DND-41 (cell line): Measurements from ENCODE around the gene HSBP1L1.

Experiments
- ATAC-seq: fragments of 200-7000 bp; cut with Tn5 transposase; 3 replicates; pipeline ENCODE4 v1.9.1; 2021; ENCODE audit warnings: low read depth; ENCODE audit not compliant: insufficient read depth
- DNase-seq: peaks from one replicate; pipeline ENCODE4 v3.0.0-alpha.2; 2020
- H2AFZ ChIP-seq: 2 replicates; pipeline ENCODE4 v1.6.0; 2012; ENCODE audit warnings: low read depth, low read length
- H3K27ac ChIP-seq: 2 replicates; pipeline ENCODE4 v1.5.1; 2012; ENCODE audit warnings: low read length, inconsistent platforms
- H3K27me3 ChIP-seq: fragments of 200-600 bp; sonication (generic); 2 replicates; pipeline ENCODE4 v1.6.0; 2012; ENCODE audit warnings: low read length, mild to moderate bottlenecking, inconsistent platforms; ENCODE audit not compliant: insufficient read depth, poor library complexity
- H3K36me3 ChIP-seq: 2 replicates; pipeline ENCODE4 v1.5.1; 2012; ENCODE audit warnings: low read length, inconsistent platforms; ENCODE audit not compliant: insufficient read depth
- H3K4me1 ChIP-seq: 2 replicates; pipeline ENCODE4 v1.5.1; 2012; ENCODE audit warnings: mild to moderate bottlenecking, low read length; ENCODE audit not compliant: insufficient read depth
- H3K4me2 ChIP-seq: 2 replicates; pipeline ENCODE4 v1.6.0; 2012; ENCODE audit warnings: mild to moderate bottlenecking, moderate library complexity, low read length, inconsistent platforms; ENCODE audit not compliant: insufficient read depth
- H3K4me3 ChIP-seq, 2 experiments: fragments of 200-600 bp in 1 of 2; shearing (Covaris generic) in 1 of 2; 2 replicates each; pipeline ENCODE4 v1.5.1; 2012 to 2016; ENCODE audit warnings: inconsistent platforms in 2 of 2, low read length in 2 of 2, mild to moderate bottlenecking in 2 of 2, low read depth in 1 of 2, moderate library complexity in 1 of 2
- H3K79me2 ChIP-seq: 2 replicates; pipeline ENCODE4 v1.6.0; 2012; ENCODE audit warnings: low read length, inconsistent platforms; ENCODE audit not compliant: insufficient read depth
- H3K9ac ChIP-seq: 2 replicates; pipeline ENCODE4 v1.6.0; 2012; ENCODE audit warnings: low read depth, mild to moderate bottlenecking, inconsistent platforms, low read length, moderate library complexity
- H3K9me3 ChIP-seq: 2 replicates; pipeline ENCODE4 v1.5.1; 2012; ENCODE audit warnings: low read length, moderate library complexity, mild to moderate bottlenecking, inconsistent platforms; ENCODE audit not compliant: insufficient read depth, severe bottlenecking
- H4K20me1 ChIP-seq: 2 replicates; pipeline ENCODE4 v1.6.0; 2012; ENCODE audit warnings: low read length; ENCODE audit not compliant: insufficient read depth
- EZH2 ChIP-seq: IDR thresholded peaks from 3 replicates; pipeline ENCODE4 v1.6.1; 2012; ENCODE audit warnings: borderline replicate concordance, low read depth, mild to moderate bottlenecking, moderate library complexity, low read length, inconsistent platforms; ENCODE audit not compliant: severe bottlenecking
- TF ChIP-seq, protein P1 (sequence below): IDR thresholded peaks from 2 replicates; pipeline ENCODE4 v1.5.1; 2012; ENCODE audit warnings: borderline replicate concordance, low read length, moderate library complexity, mild to moderate bottlenecking; ENCODE audit not compliant: poor library complexity, severe bottlenecking; ENCODE audit errors: extremely low read depth

HSBP1L1 gene

DNA sequence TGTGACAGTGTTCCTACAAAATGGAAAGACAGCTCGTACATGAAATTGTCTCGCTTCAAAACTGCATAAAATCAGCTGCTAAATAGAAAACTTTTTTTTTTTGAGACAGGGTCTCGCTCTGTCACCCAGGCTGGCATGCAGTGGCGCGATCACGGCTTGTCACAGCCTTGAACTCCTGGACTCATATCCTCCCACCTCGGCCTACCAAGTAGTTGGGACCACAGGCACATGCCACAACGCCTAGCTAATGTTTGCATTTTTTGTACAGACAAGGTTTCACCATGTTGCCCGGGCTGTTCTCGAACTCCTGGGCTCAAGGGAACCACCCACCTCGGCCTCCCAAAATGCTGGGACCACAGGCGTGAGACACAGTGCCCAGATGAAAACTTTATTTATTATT, 20.7 kb downstream of the HSBP1L1 start:
- DNase-seq (no peak), ATAC-seq (no peak)
- no peak for TF ChIP-seq EZH2
- TF ChIP-seq, protein P1, sequence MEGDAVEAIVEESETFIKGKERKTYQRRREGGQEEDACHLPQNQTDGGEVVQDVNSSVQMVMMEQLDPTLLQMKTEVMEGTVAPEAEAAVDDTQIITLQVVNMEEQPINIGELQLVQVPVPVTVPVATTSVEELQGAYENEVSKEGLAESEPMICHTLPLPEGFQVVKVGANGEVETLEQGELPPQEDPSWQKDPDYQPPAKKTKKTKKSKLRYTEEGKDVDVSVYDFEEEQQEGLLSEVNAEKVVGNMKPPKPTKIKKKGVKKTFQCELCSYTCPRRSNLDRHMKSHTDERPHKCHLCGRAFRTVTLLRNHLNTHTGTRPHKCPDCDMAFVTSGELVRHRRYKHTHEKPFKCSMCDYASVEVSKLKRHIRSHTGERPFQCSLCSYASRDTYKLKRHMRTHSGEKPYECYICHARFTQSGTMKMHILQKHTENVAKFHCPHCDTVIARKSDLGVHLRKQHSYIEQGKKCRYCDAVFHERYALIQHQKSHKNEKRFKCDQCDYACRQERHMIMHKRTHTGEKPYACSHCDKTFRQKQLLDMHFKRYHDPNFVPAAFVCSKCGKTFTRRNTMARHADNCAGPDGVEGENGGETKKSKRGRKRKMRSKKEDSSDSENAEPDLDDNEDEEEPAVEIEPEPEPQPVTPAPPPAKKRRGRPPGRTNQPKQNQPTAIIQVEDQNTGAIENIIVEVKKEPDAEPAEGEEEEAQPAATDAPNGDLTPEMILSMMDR: no peak
- H2AFZ ChIP-seq: no peak overlapping the region
- peaks cover 75% of the 10 kb centered on the region for H4K20me1 ChIP-seq
- peaks cover 93% of the 10 kb centered on the region for H3K79me2 ChIP-seq
- H3K4me2 ChIP-seq: peak overlapping the region; percentile 84; the same call in 1 of the 2 replicates
- H3K9me3 ChIP-seq: no peaks in the 10 kb centered on the region
- H3K4me1 ChIP-seq: peaks cover 62% of the 10 kb centered on the region
- H3K4me3 ChIP-seq: peak overlapping the region in 1 of 2 experiments; percentile 22; a peak in 1 of 4 replicates
- no peak overlapping the region for H3K9ac ChIP-seq
- H3K27me3 ChIP-seq: no peaks in the 10 kb centered on the region
- no peak overlapping the region for H3K27ac ChIP-seq
- peaks cover 50% of the 10 kb centered on the region for H3K36me3 ChIP-seq

DNA sequence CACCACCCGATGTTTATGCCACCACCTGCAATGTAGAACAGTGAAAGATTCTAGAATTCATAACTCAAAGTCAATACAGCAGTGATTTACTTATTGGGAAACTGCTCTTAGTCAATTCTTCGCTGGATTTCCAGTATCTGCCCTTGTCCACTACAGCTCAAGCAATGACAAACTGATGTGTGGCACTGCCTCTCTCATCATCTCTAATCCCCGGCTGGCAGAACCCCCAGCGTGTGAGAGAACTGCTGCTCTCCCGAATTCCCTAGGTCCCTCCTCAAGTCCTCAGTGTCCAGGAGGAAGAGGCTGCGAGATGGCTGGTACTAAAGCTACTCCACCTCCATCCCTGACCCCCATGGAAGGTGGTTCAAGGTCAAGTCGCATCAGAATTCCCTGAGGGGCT, 22.3 kb downstream of the HSBP1L1 start:
- H3K27ac ChIP-seq: peak overlapping the region; percentile 94; the same call in 1 of the 2 replicates
- DNase-seq (no peak), ATAC-seq (no peak)
- H3K36me3 ChIP-seq: peaks cover 45% of the 10 kb centered on the region
- H3K27me3 ChIP-seq: no peaks in the 10 kb centered on the region
- H2AFZ ChIP-seq: no peak overlapping the region
- H3K4me1 ChIP-seq: peaks cover 62% of the 10 kb centered on the region
- peaks cover 60% of the 10 kb centered on the region for H4K20me1 ChIP-seq
- peak overlapping the region; percentile 94 for H3K9ac ChIP-seq
- TF ChIP-seq, protein P1: no peak
- no peak for TF ChIP-seq EZH2
- peaks cover 78% of the 10 kb centered on the region for H3K79me2 ChIP-seq
- H3K9me3 ChIP-seq: no peaks in the 10 kb centered on the region
- H3K4me2 ChIP-seq: peak overlapping the region; percentile 84
- H3K4me3 ChIP-seq: peak overlapping the region; percentile 90 to 98; a peak in 3 of 4 replicates

DNA sequence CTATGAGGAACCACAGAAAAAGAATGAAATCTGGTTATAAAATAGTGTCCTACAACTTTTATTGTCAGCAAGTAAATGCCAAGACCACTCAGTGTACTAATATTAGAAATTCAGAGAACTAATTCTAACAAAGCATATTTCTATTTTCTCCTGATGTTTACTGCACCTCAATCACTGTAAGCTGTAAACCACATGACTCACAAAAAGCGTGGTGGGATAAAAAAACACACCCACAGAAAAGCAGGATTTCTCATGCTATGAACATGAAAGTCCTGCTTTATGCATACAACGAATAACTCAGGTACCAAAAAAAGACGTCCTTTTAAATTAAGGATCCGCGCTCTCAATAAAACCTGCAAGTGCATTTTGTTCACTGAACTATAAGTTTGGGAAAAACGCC, 23.1 kb downstream of the HSBP1L1 start:
- no peak for ATAC-seq
- Histone ChIP-seq H3K79me2 (peaks cover 69% of the 10 kb centered on the region), H3K36me3 (peaks cover 38% of the 10 kb centered on the region), H3K4me3 (peak overlapping the region; percentile 90 to 98), H3K4me2 (peak overlapping the region; percentile 84), H3K27ac (peak overlapping the region; percentile 94), H3K9ac (peak overlapping the region; percentile 94), H3K9me3 (no peaks in the 10 kb centered on the region), H4K20me1 (peaks cover 52% of the 10 kb centered on the region), H3K27me3 (no peaks in the 10 kb centered on the region), H2AFZ (peak overlapping the region; percentile 97), H3K4me1 (peaks cover 54% of the 10 kb centered on the region)
- TF ChIP-seq, protein P1: no peak
- TF ChIP-seq EZH2: no peak
- DNase-seq: no peak
